HepG2 (cell line): ENCODE results near the gene SLC8A2. TPM values are rescaled to one million over a fixed set of nuclear protein-coding genes. Genes with fewer than 3 reads are reported as not detected.

Experiments used
- ARNT ChIP-seq: fragments of 450-650 bp; IDR thresholded peaks from 2 replicates; pipeline ENCODE4 v1.6.1; 2017
- ARNTL ChIP-seq: sonication (generic); formaldehyde crosslinking; IDR thresholded peaks from 2 replicates; pipeline ENCODE4 v1.4.0; 2020; ENCODE audit warnings: mild to moderate bottlenecking, missing genetic modification reagents
- FOXA1 ChIP-seq, 2 experiments: fragments of 450-650 bp in 1 of 2; sonication (generic) in 1 of 2; formaldehyde crosslinking in 1 of 2; IDR thresholded peaks; 2 replicates each; pipeline versions ENCODE4 v1.4.0 to v1.6.1; 2016 to 2020; ENCODE audit warnings: missing genetic modification reagents in 1 of 2
- MAFF ChIP-seq: IDR thresholded peaks from 2 replicates; pipeline ENCODE4 v1.6.1; 2011; ENCODE audit warnings: low read depth, low read length, improper control_type of control experiment
- RFX3 ChIP-seq: IDR thresholded peaks from 2 replicates; pipeline ENCODE4 v1.6.1; 2016; ENCODE audit warnings: missing biosample characterization, missing genetic modification reagents
- SIN3A ChIP-seq: IDR thresholded peaks from 2 replicates; pipeline ENCODE4 v1.6.1; 2011; ENCODE audit warnings: low read depth, mild to moderate bottlenecking, control low read depth, low read length, borderline replicate concordance
- STAG1 ChIP-seq: sonication (generic); formaldehyde crosslinking; IDR thresholded peaks from 2 replicates; pipeline ENCODE4 v1.4.0; 2020; ENCODE audit warnings: missing genetic modification reagents
- ZNF20 ChIP-seq: sonication (generic); formaldehyde crosslinking; IDR thresholded peaks from 2 replicates; pipeline ENCODE4 v1.4.0; 2020; ENCODE audit warnings: mild to moderate bottlenecking, moderate library complexity, missing genetic modification reagents
- ZNF24 ChIP-seq: fragments of 450-650 bp; IDR thresholded peaks from 2 replicates; pipeline ENCODE4 v1.6.1; 2017; ENCODE audit warnings: antibody characterized with exemption, mild to moderate bottlenecking
- ZNF282 ChIP-seq: fragments of 450-650 bp; IDR thresholded peaks from 2 replicates; pipeline ENCODE4 v1.6.1; 2018; ENCODE audit not compliant: partially characterized antibody
- ZNF383 ChIP-seq: sonication (generic); formaldehyde crosslinking; IDR thresholded peaks from 2 replicates; pipeline ENCODE4 v1.4.0; 2020; ENCODE audit warnings: missing genetic modification reagents, mild to moderate bottlenecking, borderline replicate concordance
- ZNF563 ChIP-seq: sonication (generic); formaldehyde crosslinking; IDR thresholded peaks from 2 replicates; pipeline ENCODE4 v1.8.0; 2022; ENCODE audit warnings: mild to moderate bottlenecking, moderate library complexity, missing genetic modification reagents
- polyA plus RNA-seq, 8 experiments: library from polyadenylated mRNA; depleted of rRNA in 3 of 8; stranded (reverse) in 7 of 8; unstranded in 1 of 8; fragments of >200 nt; fragmentation: Illumina TruSeq in 4 of 8; extraction: Trizol in 4 of 8; gene quantifications; 2 replicates each; pipeline versions ENCODE4 v1.2.1 to v1.2.3, GENCODE V29; 2011 to 2016; ENCODE audit warnings: low read depth in 4 of 8, missing spikeins in 1 of 8, mixed read lengths in 1 of 8; ENCODE audit not compliant: insufficient read depth in 1 of 8
- total RNA-seq, 5 experiments: library from RNA; depleted of rRNA; stranded (reverse); fragments of >200 nt; fragmentation: Illumina TruSeq; extraction: Trizol; gene quantifications; 2 replicates each; pipeline ENCODE4 v1.2.3, GENCODE V29; 2016; ENCODE audit warnings: low read depth in 1 of 5
- TF ChIP-seq, protein P1 (sequence below): sonication (generic); formaldehyde crosslinking; IDR thresholded peaks from 2 replicates; pipeline ENCODE4 v1.5.0; 2020; ENCODE audit warnings: missing genetic modification reagents
- TF ChIP-seq, protein P2 (sequence below), 2 experiments: IDR thresholded peaks; 2 replicates each; pipeline ENCODE4 v1.6.1; 2011 to 2012; ENCODE audit warnings: low read length in 2 of 2, borderline replicate concordance in 1 of 2, low read depth in 1 of 2, mild to moderate bottlenecking in 1 of 2, moderate library complexity in 1 of 2
- TF ChIP-seq, protein P3 (sequence below): sonication (generic); formaldehyde crosslinking; IDR thresholded peaks from 2 replicates; pipeline ENCODE4 v1.4.0; 2020; ENCODE audit warnings: low read depth, mild to moderate bottlenecking, missing genetic modification reagents
- TF ChIP-seq, protein P4 (sequence below): sonication (generic); formaldehyde crosslinking; IDR thresholded peaks from 2 replicates; pipeline ENCODE4 v1.4.0; 2020; ENCODE audit warnings: missing genetic modification reagents
- TF ChIP-seq, protein P5 (sequence below): sonication (generic); formaldehyde crosslinking; conservative IDR thresholded peaks from 2 replicates; pipeline ENCODE4 v1.8.0; 2022; ENCODE audit warnings: missing genetic modification reagents

SLC8A2 gene
- total and polyA plus RNA-seq, 2 of the 13 experiments (the other 11 are each of a cell fraction or from before 2014, with no cell fraction given): 0.02 TPM; not detected in 1

DNA sequence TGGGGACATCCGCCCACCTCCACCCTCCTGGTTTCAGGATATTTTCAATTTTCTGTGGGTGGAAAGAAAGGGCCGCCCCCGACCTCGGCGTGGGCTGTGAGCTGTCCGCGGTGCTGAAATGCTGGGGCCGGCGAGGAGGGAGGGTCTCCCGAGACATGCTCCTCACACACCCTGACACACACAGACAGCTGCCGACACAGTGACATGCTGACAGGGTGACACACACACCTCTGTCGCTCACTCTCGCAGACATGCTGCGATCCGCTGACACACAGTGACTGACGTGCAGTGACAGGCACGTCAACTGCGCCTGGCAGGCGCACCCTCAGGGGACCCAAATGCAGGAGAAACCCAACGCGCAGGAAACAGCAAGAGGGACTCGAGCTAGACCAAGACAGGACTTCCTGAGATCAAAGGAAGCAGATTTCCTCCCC is 27.3 kb downstream of the SLC8A2 start (continued):
- TF ChIP-seq, protein P1, sequence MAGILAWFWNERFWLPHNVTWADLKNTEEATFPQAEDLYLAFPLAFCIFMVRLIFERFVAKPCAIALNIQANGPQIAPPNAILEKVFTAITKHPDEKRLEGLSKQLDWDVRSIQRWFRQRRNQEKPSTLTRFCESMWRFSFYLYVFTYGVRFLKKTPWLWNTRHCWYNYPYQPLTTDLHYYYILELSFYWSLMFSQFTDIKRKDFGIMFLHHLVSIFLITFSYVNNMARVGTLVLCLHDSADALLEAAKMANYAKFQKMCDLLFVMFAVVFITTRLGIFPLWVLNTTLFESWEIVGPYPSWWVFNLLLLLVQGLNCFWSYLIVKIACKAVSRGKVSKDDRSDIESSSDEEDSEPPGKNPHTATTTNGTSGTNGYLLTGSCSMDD: no peak
- TF ChIP-seq FOXA1 (IDR thresholded peaks at IDR 0.05) (no peak), FOXA1 (CRISPR knock-in tag; IDR thresholded peaks at IDR 0.05) (no peak), SIN3A (no peak), ZNF20 (no peak), STAG1 (CRISPR knock-in tag) (no peak), ZNF563 (CRISPR knock-in tag) (peak; percentile 45; the same call in 1 of the 2 replicates), ARNT (no peak), RFX3 (no peak), ZNF24 (no peak), MAFF (no peak), ZNF383 (no peak), ZNF282 (no peak), ARNTL (CRISPR knock-in tag) (no peak)
- TF ChIP-seq, protein P2, sequence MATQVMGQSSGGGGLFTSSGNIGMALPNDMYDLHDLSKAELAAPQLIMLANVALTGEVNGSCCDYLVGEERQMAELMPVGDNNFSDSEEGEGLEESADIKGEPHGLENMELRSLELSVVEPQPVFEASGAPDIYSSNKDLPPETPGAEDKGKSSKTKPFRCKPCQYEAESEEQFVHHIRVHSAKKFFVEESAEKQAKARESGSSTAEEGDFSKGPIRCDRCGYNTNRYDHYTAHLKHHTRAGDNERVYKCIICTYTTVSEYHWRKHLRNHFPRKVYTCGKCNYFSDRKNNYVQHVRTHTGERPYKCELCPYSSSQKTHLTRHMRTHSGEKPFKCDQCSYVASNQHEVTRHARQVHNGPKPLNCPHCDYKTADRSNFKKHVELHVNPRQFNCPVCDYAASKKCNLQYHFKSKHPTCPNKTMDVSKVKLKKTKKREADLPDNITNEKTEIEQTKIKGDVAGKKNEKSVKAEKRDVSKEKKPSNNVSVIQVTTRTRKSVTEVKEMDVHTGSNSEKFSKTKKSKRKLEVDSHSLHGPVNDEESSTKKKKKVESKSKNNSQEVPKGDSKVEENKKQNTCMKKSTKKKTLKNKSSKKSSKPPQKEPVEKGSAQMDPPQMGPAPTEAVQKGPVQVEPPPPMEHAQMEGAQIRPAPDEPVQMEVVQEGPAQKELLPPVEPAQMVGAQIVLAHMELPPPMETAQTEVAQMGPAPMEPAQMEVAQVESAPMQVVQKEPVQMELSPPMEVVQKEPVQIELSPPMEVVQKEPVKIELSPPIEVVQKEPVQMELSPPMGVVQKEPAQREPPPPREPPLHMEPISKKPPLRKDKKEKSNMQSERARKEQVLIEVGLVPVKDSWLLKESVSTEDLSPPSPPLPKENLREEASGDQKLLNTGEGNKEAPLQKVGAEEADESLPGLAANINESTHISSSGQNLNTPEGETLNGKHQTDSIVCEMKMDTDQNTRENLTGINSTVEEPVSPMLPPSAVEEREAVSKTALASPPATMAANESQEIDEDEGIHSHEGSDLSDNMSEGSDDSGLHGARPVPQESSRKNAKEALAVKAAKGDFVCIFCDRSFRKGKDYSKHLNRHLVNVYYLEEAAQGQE (IDR thresholded peaks at IDR 0.05; ENCODE audit: borderline replicate concordance in 1 of 2, low read depth in 1 of 2, low read length in 2 of 2): peak; percentile 96
- TF ChIP-seq, protein P3, sequence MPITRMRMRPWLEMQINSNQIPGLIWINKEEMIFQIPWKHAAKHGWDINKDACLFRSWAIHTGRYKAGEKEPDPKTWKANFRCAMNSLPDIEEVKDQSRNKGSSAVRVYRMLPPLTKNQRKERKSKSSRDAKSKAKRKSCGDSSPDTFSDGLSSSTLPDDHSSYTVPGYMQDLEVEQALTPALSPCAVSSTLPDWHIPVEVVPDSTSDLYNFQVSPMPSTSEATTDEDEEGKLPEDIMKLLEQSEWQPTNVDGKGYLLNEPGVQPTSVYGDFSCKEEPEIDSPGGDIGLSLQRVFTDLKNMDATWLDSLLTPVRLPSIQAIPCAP (CRISPR knock-in tag): no peak
- TF ChIP-seq, protein P4, sequence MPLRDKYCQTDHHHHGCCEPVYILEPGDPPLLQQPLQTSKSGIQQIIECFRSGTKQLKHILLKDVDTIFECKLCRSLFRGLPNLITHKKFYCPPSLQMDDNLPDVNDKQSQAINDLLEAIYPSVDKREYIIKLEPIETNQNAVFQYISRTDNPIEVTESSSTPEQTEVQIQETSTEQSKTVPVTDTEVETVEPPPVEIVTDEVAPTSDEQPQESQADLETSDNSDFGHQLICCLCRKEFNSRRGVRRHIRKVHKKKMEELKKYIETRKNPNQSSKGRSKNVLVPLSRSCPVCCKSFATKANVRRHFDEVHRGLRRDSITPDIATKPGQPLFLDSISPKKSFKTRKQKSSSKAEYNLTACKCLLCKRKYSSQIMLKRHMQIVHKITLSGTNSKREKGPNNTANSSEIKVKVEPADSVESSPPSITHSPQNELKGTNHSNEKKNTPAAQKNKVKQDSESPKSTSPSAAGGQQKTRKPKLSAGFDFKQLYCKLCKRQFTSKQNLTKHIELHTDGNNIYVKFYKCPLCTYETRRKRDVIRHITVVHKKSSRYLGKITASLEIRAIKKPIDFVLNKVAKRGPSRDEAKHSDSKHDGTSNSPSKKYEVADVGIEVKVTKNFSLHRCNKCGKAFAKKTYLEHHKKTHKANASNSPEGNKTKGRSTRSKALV: no peak
- TF ChIP-seq, protein P5, sequence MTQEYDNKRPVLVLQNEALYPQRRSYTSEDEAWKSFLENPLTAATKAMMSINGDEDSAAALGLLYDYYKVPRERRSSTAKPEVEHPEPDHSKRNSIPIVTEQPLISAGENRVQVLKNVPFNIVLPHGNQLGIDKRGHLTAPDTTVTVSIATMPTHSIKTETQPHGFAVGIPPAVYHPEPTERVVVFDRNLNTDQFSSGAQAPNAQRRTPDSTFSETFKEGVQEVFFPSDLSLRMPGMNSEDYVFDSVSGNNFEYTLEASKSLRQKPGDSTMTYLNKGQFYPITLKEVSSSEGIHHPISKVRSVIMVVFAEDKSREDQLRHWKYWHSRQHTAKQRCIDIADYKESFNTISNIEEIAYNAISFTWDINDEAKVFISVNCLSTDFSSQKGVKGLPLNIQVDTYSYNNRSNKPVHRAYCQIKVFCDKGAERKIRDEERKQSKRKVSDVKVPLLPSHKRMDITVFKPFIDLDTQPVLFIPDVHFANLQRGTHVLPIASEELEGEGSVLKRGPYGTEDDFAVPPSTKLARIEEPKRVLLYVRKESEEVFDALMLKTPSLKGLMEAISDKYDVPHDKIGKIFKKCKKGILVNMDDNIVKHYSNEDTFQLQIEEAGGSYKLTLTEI (CRISPR knock-in tag): no peak
